EH (cell line): ENCODE data around the gene PDRG1.

Experiments
- DNase-seq: peaks from one replicate; pipeline ENCODE4 v3.0.0-alpha.2; 2015; ENCODE audit warnings: low read depth

Gene PDRG1

GRCh38 chr20:31907046-31907445, 44.8 kb downstream of the PDRG1 start:
- DNase-seq, result no peak

- no peak for DNase-seq
These were observed 45.8 kb downstream of the PDRG1 start for GRCh38 chr20:31906001-31906400.

GRCh38 chr20:31903627-31904386, 48.0 kb downstream of the PDRG1 start:
- DNase-seq, result no peak

- DNase-seq, result no peak
These were observed 50.2 kb downstream of the PDRG1 start for GRCh38 chr20:31901615-31902014.

GRCh38 chr20:31897541-31897940, 54.3 kb downstream of the PDRG1 start:
- no peak for DNase-seq

GRCh38 chr20:31896049-31896448, 55.8 kb downstream of the PDRG1 start:
- DNase-seq, result no peak

- peak; percentile 61 for DNase-seq
These were observed 56.7 kb downstream of the PDRG1 start for GRCh38 chr20:31894980-31895675.
